Heart left ventricle (tissue), 13 donors: ENCODE results near the gene STPG4.
"Not testable (repeated sequence)": the region's sequence is repeated elsewhere in the genome, so short reads cannot be mapped to it uniquely, and the experiment has no call there.

Experiments used
- CTCF ChIP-seq, 12 donors: fragments of 200-600 bp; sonication (generic) in 4 of 12; IDR thresholded peaks; one replicate each; pipeline versions ENCODE4 v1.5.0 to v1.8.0; 2018 to 2022; ENCODE audit warnings: antibody characterized with exemption in 12 of 12, mild to moderate bottlenecking in 5 of 12
- POLR2A ChIP-seq, 2 donors: fragments of 450-650 bp; IDR thresholded peaks; one replicate each; pipeline ENCODE4 v1.6.1; 2017; ENCODE audit warnings: antibody characterized with exemption in 2 of 2, mild to moderate bottlenecking in 2 of 2, moderate library complexity in 2 of 2
- donor health status: ischemic (EF 13 %, LVEDD 7.1; RV severe dilation, severe dysfunction).
- donor health status: DM: no; HTN: yes; CAD: no.
- donor health status: DM: no; HTN: no; CAD: no.
- donor health status: ischemic (EF 25% LVEDD 6.9; RV normal size, moderate dysfunction).
- donor health status: ischemic (EF 25% LVEDD 5.7; RV mildly dilated, moderate dysfunction).
- donor health status: ischemic (EF 35%, LVEDD 5.7; RV mildly dilated, moderate dysfunction).
- donor health status: nonischemic (EF 11% LVEDD 7.7; RV severe dilation, severe dysfunction).
- donor health status: DM: yes; HTN: yes; CAD: no.
- donor health status: PGD.
- donor health status: ischemic (EF 29% LVEDD 5.4; RV normal size, mild dysfunction).
- donor health status: nonischemic (EF 23%, LVEDD 6.1; RV moderate dilation, normal function).

GRCh38 chr2:47106231-47106630, 48.9 kb downstream of the STPG4 start:
- TF ChIP-seq CTCF, POLR2A (IDR thresholded peaks at IDR 0.05): not testable (repeated sequence)
